SU-DHL-6 (cell line): ENCODE data around the gene HS6ST2.
"Not testable (repeated sequence)": the region's sequence is repeated elsewhere in the genome, so short reads cannot be mapped to it uniquely, and the experiment has no call there.

Source experiments
- H2AFZ ChIP-seq: fragments of 200-600 bp; sonication (generic); 2 replicates; pipeline ENCODE4 v1.6.1; 2014; ENCODE audit warnings: low read depth, mild to moderate bottlenecking, moderate library complexity, mixed read lengths, antibody characterized with exemption, low read length; ENCODE audit not compliant: severe bottlenecking
- H3F3A ChIP-seq: fragments of 200-600 bp; shearing (Covaris generic); 2 replicates; pipeline ENCODE4 v1.6.0; 2016; ENCODE audit warnings: antibody characterized with exemption, mild to moderate bottlenecking; ENCODE audit not compliant: insufficient read depth
- H3K27ac ChIP-seq: fragments of 200-600 bp; sonication (generic); 2 replicates; pipeline ENCODE4 v1.5.1; 2016; ENCODE audit warnings: low read depth, mild to moderate bottlenecking, low read length, moderate library complexity, mixed read lengths
- H3K27me3 ChIP-seq: fragments of 200-600 bp; sonication (generic), shearing (Covaris generic); 2 replicates; pipeline ENCODE4 v1.6.0; 2014; ENCODE audit warnings: mild to moderate bottlenecking, low read length
- H3K36me3 ChIP-seq: fragments of 200-600 bp; sonication (generic); 2 replicates; pipeline ENCODE4 v1.6.1; 2014; ENCODE audit warnings: mild to moderate bottlenecking, low read length, mixed read lengths
- H3K4me2 ChIP-seq: fragments of 300-600, 200-600 bp; shearing (Covaris generic), sonication (generic); 2 replicates; pipeline ENCODE4 v1.6.0; 2014; ENCODE audit warnings: low read length, low read depth, mild to moderate bottlenecking; ENCODE audit not compliant: poor library complexity, severe bottlenecking
- H3K4me3 ChIP-seq: fragments of 200-600 bp; sonication (generic); 2 replicates; pipeline ENCODE4 v1.5.1; 2014; ENCODE audit warnings: antibody characterized with exemption, low read length, mild to moderate bottlenecking, mixed read lengths; ENCODE audit not compliant: insufficient read depth, poor library complexity, severe bottlenecking
- H3K79me2 ChIP-seq: fragments of 200-600 bp; sonication (generic); 2 replicates; pipeline ENCODE4 v1.6.1; 2014; ENCODE audit warnings: mild to moderate bottlenecking, low read length, moderate library complexity; ENCODE audit not compliant: insufficient read depth
- H3K9ac ChIP-seq: fragments of 200-600 bp; sonication (generic); 2 replicates; pipeline ENCODE4 v1.7.0; 2014; ENCODE audit warnings: mild to moderate bottlenecking, low read length
- H3K9me2 ChIP-seq: fragments of 200-600 bp; sonication (generic); replicated peaks from 2 replicates; pipeline ENCODE4 v1.6.1; 2014; ENCODE audit warnings: low read length; ENCODE audit not compliant: insufficient read depth
- H3K9me3 ChIP-seq: fragments of 200-600 bp; sonication (generic); 2 replicates; pipeline ENCODE4 v1.6.1; 2014; ENCODE audit warnings: low read length, mixed read lengths; ENCODE audit not compliant: insufficient read depth
- H4K20me1 ChIP-seq: fragments of 200-600 bp; sonication (generic); 2 replicates; pipeline ENCODE4 v1.6.1; 2014; ENCODE audit warnings: low read depth, mild to moderate bottlenecking, antibody characterized with exemption, low read length, moderate library complexity, mixed read lengths
- CTCF ChIP-seq: fragments of 200-600 bp; sonication (generic); IDR thresholded peaks from one replicate; pipeline ENCODE4 v1.5.1; 2017; ENCODE audit warnings: antibody characterized with exemption, mild to moderate bottlenecking, low read length, moderate library complexity; ENCODE audit not compliant: insufficient read depth, poor library complexity, severe bottlenecking
- EZH2phosphoT487 ChIP-seq: fragments of 200-600 bp; sonication (generic), shearing (Covaris generic); conservative IDR thresholded peaks from 2 replicates; pipeline ENCODE4 v1.6.1; 2018; ENCODE audit warnings: mild to moderate bottlenecking, antibody characterized with exemption, low read length, moderate library complexity, mixed read lengths

Gene HS6ST2

DNA sequence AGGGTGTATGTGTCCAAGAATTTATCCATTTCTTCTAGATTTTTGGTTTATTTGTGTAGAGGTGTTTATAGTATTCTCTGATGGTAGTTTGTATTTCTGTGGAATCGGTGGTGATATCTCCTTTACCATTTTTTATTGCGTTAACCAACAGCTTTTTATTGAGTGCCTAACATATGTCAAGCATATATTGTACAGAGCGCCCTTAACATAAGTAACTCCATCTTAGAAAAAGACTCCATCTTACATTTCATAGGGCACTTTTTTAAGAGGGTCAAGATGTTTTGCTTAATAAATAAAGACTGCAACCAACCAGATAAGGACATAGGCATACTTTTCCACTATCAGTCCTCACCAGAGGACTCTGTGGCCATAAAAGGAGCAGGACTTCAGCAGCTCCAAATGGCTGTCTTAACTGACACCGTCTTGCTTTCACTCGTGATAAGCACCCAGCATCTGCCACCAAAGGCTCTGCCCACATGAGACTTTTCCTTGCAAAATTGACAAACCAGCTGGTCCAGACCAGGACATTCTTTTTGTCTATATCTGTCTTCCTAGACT, 75.0 kb downstream of the HS6ST2 start:
- no peak for TF ChIP-seq CTCF
- no peak for TF ChIP-seq EZH2phosphoT487
- Histone ChIP-seq H3K36me3 (no peaks in the 10 kb centered on the region), H2AFZ (no peak overlapping the region), H3K9ac (no peak overlapping the region), H3F3A (no peaks in the 10 kb centered on the region), H3K9me2 (no peaks in the 10 kb centered on the region), H3K4me3 (no peak overlapping the region), H3K27me3 (no peaks in the 10 kb centered on the region), H4K20me1 (no peaks in the 10 kb centered on the region), H3K79me2 (no peaks in the 10 kb centered on the region), H3K9me3 (no peaks in the 10 kb centered on the region), H3K27ac (no peak overlapping the region), H3K4me2 (no peak overlapping the region)

- H3K9ac ChIP-seq, H3K9me2 ChIP-seq, H3K4me2 ChIP-seq, H3K79me2 ChIP-seq, H3K27me3 ChIP-seq, H3F3A ChIP-seq, H3K36me3 ChIP-seq, H3K4me3 ChIP-seq, H3K27ac ChIP-seq, H2AFZ ChIP-seq, H3K9me3 ChIP-seq, H4K20me1 ChIP-seq: not testable (repeated sequence)
These were observed 77.7 kb downstream of the HS6ST2 start for GRCh38 chrX:132880753-132881152.

- Histone ChIP-seq H3K9ac (no peak overlapping the region), H3K36me3 (no peaks in the 10 kb centered on the region), H3K4me2 (no peak overlapping the region), H3K9me3 (no peaks in the 10 kb centered on the region), H3F3A (no peaks in the 10 kb centered on the region), H3K27me3 (no peaks in the 10 kb centered on the region), H3K79me2 (no peaks in the 10 kb centered on the region), H3K27ac (no peak overlapping the region), H3K4me3 (no peak overlapping the region), H3K9me2 (no peaks in the 10 kb centered on the region), H4K20me1 (no peaks in the 10 kb centered on the region), H2AFZ (no peak overlapping the region)
- TF ChIP-seq EZH2phosphoT487, result no peak
- no peak for TF ChIP-seq CTCF
These were observed 80.4 kb downstream of the HS6ST2 start for GRCh38 chrX:132877954-132878536.

GRCh38 chrX:132876523-132877338, 81.7 kb downstream of the HS6ST2 start:
- Histone ChIP-seq H3K9me3 (no peaks in the 10 kb centered on the region), H3K9me2 (no peaks in the 10 kb centered on the region), H3K4me3 (no peak overlapping the region), H3K79me2 (no peaks in the 10 kb centered on the region), H3K27ac (no peak overlapping the region), H3K9ac (no peak overlapping the region), H3F3A (no peaks in the 10 kb centered on the region), H2AFZ (no peak overlapping the region), H3K4me2 (no peak overlapping the region), H4K20me1 (no peaks in the 10 kb centered on the region), H3K27me3 (no peaks in the 10 kb centered on the region), H3K36me3 (no peaks in the 10 kb centered on the region)
- TF ChIP-seq CTCF, result no peak
- TF ChIP-seq EZH2phosphoT487, result no peak
